ENCODE measurements around the gene CCDC3. TPM values are rescaled to one million over a fixed set of nuclear protein-coding genes. Genes with fewer than 3 reads are reported as not detected.
A peak's percentile ranks its signal among the peaks of the same experiment; 100 is the strongest.
"Not testable (repeated sequence)": the region's sequence is repeated elsewhere in the genome, so short reads cannot be mapped to it uniquely, and the experiment has no call there.

Gene CCDC3
- total RNA-seq = 100 to 1,000 TPM in 1 of 8 experiments, 1 to 10 TPM in 2, under 1 TPM in 4, not detected in 1; 0.41 to 141 (median 0.92) TPM

GRCh38 chr10:13001041-13001886 is at the start of gene CCDC3:
CCDC3 (minus strand) TSS chr10:13001713; CDS start chr10:13001570, 143 bp downstream.
- WGBS, 10 experiments = 0 to 100% (median 7%) methylated on average over 1 to 7 of the region's 93 CpGs; no CpG with 5 or more reads in 4 of the 10 experiments

GRCh38 chr10:13051126-13051694 is 49.7 kb upstream of the CCDC3 start:
- no peak overlapping the region for H3K27ac ChIP-seq
- 4 to 63% (median 35%) methylated on average over 2 to 7 of the region's 7 CpGs; no CpG with 5 or more reads in 1 of the 10 experiments for WGBS, 10 experiments
- H3K4me1 ChIP-seq (replicated peaks in 1 of 2) = no peaks in the 10 kb centered on the region
- no peak for ATAC-seq (replicated peaks in 6 of 8)
- no peak overlapping the region for H3K4me3 ChIP-seq
- in situ Hi-C loops (cut with MboI; ENCODE audit: low pct_unique_long_range_greater_than_20kb in 2 of 9, low sequenced_read_pairs in 9 of 9, unreplicated experiment in 9 of 9) = loop anchor here in 5 of 9 experiments (25.0 kb wide), 3 partner anchors 314 to 789 kb away; no protein-coding TSS in a partner anchor

More at GRCh38 chr10:13001041-13001886, at the start of gene CCDC3:
- peak; percentile 55 to 91 (median 63) for ATAC-seq (replicated peaks in 6 of 8)
- in situ Hi-C loops (cut with MboI; ENCODE audit: low pct_unique_long_range_greater_than_20kb in 2 of 9, low sequenced_read_pairs in 9 of 9, unreplicated experiment in 9 of 9) = no loop called here
- H3K4me1 ChIP-seq (replicated peaks in 1 of 2) = peaks cover 0 to 3% of the 10 kb centered on the region in 2 donors
- H3K27ac ChIP-seq = no peak within 1 kb of the TSS
- peak within 1 kb of the TSS; percentile 21 to 40 (median 28) for H3K4me3 ChIP-seq

GRCh38 chr10:13049774-13050420 is 48.4 kb upstream of the CCDC3 start:
- no peak overlapping the region for H3K4me3 ChIP-seq
- no peak for ATAC-seq (replicated peaks in 6 of 8)
- 0 to 88% (median 40%) methylated on average over 1 to 6 of the region's 6 CpGs; no CpG with 5 or more reads in 1 of the 10 experiments for WGBS, 10 experiments

GRCh38 chr10:13048762-13049161 is 47.2 kb upstream of the CCDC3 start:
- ATAC-seq (replicated peaks in 6 of 8) = no peak
- WGBS, 10 experiments = 0 to 85% (median 50%) methylated on average over 1 to 3 of the region's 3 CpGs; no CpG with 5 or more reads in 1 of the 10 experiments
- Histone ChIP-seq H3K4me3 (no peak overlapping the region), H3K4me1 (replicated peaks in 1 of 2) (no peaks in the 10 kb centered on the region), H3K27ac (no peak overlapping the region)
- in situ Hi-C loops (cut with MboI; ENCODE audit: low pct_unique_long_range_greater_than_20kb in 2 of 9, low sequenced_read_pairs in 9 of 9, unreplicated experiment in 9 of 9) = no loop called here

More at GRCh38 chr10:13049774-13050420, 48.4 kb upstream of the CCDC3 start:
- no peak overlapping the region for H3K27ac ChIP-seq
- no peaks in the 10 kb centered on the region for H3K4me1 ChIP-seq (replicated peaks in 1 of 2)
- in situ Hi-C loops (cut with MboI; ENCODE audit: low pct_unique_long_range_greater_than_20kb in 2 of 9, low sequenced_read_pairs in 9 of 9, unreplicated experiment in 9 of 9) = loop anchor here in 5 of 9 experiments (25.0 kb wide), 3 partner anchors 313 to 788 kb away; no protein-coding TSS in a partner anchor

DNA sequence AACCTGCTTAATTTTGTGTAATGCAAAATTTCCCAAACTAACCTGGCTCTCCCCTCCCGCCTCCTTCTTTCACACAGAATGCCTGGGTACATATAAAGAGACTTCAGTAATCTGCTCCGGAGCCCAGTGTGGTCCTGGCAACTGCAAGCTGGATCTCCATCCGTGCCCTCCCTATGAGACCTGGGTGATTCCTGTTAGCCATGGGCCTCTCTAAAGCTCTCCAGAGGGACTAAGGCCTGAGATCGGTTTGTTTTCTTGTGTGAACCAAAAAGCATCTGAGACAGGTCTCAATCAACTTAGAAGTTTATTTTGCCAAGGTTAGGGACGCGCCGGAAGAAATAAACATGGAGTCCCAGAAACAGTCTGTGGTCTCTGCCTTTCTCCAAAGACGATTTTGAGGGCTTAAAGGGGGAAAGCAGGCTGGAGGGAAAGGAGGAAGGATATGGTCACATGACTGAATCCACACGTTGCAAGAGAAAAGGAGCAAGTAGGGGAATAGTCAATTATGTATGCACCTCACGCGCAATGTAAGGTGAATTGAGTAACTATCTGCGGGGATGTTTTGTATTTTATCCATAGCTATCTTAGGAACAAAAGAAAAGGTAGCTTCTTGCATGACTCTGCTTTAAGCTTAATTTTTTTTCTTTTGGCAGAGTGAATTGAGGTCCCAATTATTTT is 46.2 kb upstream of the CCDC3 start:
- H3K4me1 ChIP-seq (replicated peaks in 1 of 2) = no peaks in the 10 kb centered on the region
- ATAC-seq (replicated peaks in 6 of 8) = no peak
- H3K27ac ChIP-seq = no peak overlapping the region
- H3K4me3 ChIP-seq = no peak overlapping the region
- in situ Hi-C loops (cut with MboI; ENCODE audit: low pct_unique_long_range_greater_than_20kb in 2 of 9, low sequenced_read_pairs in 9 of 9, unreplicated experiment in 9 of 9) = no loop called here
- 0 to 81% (median 58%) methylated on average over 1 to 12 of the region's 12 CpGs; no CpG with 5 or more reads in 1 of the 10 experiments for WGBS, 10 experiments

DNA sequence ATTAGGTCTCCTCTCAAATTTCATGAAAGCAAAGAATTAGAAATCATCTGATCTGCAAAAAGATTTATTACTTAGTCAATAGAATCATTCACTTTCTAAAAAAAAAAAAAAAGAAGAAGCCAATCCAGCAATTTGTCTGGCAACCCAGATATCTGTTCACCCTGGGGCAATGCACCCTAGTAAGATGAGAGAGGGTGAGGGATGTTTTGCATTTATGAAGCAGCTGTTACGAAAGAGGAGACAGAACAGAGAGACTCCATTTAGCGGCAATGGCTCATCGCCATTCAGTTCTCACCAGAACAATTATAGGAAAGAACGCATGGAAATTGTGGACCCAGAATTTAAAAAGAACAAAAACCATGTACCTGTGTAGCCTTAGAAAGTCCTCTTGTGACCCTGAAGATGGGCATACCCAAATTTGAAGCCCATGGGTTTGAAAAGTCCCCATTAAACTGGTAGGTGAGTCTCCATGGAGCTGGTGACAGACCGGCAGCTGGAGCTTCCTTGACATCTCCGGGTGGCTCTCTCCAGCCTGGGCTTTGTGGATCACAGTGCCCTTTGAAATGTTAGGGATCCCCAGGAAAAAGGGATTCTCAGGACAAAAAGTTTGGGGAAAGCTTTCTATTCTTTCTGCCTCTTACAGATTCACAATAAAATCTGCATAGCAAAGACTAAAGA is 45.5 kb upstream of the CCDC3 start:
- ATAC-seq (replicated peaks in 6 of 8) = peak in 3 of 8 experiments; percentile 22 to 31 (median 23)
- Histone ChIP-seq H3K27ac (no peak overlapping the region), H3K4me3 (no peak overlapping the region), H3K4me1 (replicated peaks in 1 of 2) (no peaks in the 10 kb centered on the region)
- 0 to 100% (median 73%) methylated on average over 1 to 6 of the region's 6 CpGs for WGBS, 10 experiments
- in situ Hi-C loops (cut with MboI; ENCODE audit: low pct_unique_long_range_greater_than_20kb in 2 of 9, low sequenced_read_pairs in 9 of 9, unreplicated experiment in 9 of 9) = no loop called here

- Histone ChIP-seq H3K27ac (no peak overlapping the region), H3K4me3 (no peak overlapping the region), H3K4me1 (replicated peaks in 1 of 2) (no peaks in the 10 kb centered on the region)
- in situ Hi-C loops (cut with MboI; ENCODE audit: low pct_unique_long_range_greater_than_20kb in 2 of 9, low sequenced_read_pairs in 9 of 9, unreplicated experiment in 9 of 9) = no loop called here
- ATAC-seq (replicated peaks in 6 of 8) = no peak
- 18 to 100% (median 65%) methylated on average over 1 to 2 of the region's 2 CpGs; no CpG with 5 or more reads in 1 of the 10 experiments for WGBS, 10 experiments
Observed at GRCh38 chr10:13043520-13043919, 42.0 kb upstream of the CCDC3 start.

DNA sequence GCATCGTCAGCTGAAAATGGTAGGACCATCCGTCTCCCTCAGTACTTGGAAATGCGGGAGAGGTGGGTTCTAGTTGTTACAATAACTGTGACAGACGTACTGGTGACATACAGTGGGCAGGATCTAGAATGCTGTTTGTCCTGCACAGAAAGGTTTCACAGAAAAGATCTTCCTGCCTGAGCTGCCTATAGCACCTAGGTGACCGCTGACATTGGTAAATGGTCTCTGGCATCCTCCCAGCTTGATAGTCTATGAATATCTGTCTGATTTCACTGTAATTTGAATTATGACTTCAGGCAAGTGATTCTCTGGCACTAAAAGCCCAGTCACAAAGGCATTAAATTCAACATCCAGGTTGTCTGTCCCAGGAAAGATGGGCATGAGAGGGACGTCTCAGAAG is 38.2 kb upstream of the CCDC3 start:
- in situ Hi-C loops (cut with MboI; ENCODE audit: low pct_unique_long_range_greater_than_20kb in 2 of 9, low sequenced_read_pairs in 9 of 9, unreplicated experiment in 9 of 9) = no loop called here
- Histone ChIP-seq H3K4me3 (no peak overlapping the region), H3K27ac (no peak overlapping the region), H3K4me1 (replicated peaks in 1 of 2) (no peaks in the 10 kb centered on the region)
- no peak for ATAC-seq (replicated peaks in 6 of 8)
- WGBS, 10 experiments = 20 to 94% (median 63%) methylated on average over 1 to 5 of the region's 6 CpGs

DNA sequence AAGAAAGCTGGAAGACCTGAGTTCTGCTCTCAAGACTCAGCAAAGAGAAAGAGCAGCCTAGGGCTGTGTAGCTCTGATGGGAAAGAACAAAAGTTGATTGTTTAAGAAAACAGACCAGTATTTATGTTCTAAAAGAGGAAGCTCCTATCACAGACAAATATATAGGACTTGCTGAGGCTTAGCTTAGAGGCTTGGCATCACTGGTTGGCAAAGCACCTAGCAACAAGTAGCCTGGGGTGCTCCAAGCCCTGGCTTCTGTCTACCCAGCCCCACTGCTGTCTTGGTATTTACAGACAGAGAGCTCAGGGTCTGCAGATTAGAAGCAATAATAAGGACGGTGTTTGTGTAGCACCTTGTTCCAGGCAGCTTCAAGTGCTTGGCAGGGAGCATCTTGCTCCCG is 36.9 kb upstream of the CCDC3 start:
- WGBS, 10 experiments = 35 to 85% (median 67%) methylated on average over 1 to 2 of the region's 2 CpGs; no CpG with 5 or more reads in 5 of the 10 experiments
- no peak overlapping the region for H3K4me3 ChIP-seq
- H3K4me1 ChIP-seq (replicated peaks in 1 of 2) = no peaks in the 10 kb centered on the region
- no peak overlapping the region for H3K27ac ChIP-seq
- ATAC-seq (replicated peaks in 6 of 8) = peak in 2 of 8 experiments; percentile 26 to 91
- in situ Hi-C loops (cut with MboI; ENCODE audit: low pct_unique_long_range_greater_than_20kb in 2 of 9, low sequenced_read_pairs in 9 of 9, unreplicated experiment in 9 of 9) = no loop called here

- in situ Hi-C loops (cut with MboI; ENCODE audit: low pct_unique_long_range_greater_than_20kb in 2 of 9, low sequenced_read_pairs in 9 of 9, unreplicated experiment in 9 of 9) = no loop called here
- no peak for ATAC-seq (replicated peaks in 6 of 8)
- H3K4me1 ChIP-seq (replicated peaks in 1 of 2) = no peaks in the 10 kb centered on the region
- 30 to 100% (median 80%) methylated on average over 1 to 2 of the region's 2 CpGs; no CpG with 5 or more reads in 3 of the 10 experiments for WGBS, 10 experiments
- no peak overlapping the region for H3K4me3 ChIP-seq
- no peak overlapping the region for H3K27ac ChIP-seq
Observed at GRCh38 chr10:13037832-13038231, 36.3 kb upstream of the CCDC3 start.

GRCh38 chr10:13036841-13037240 is 35.3 kb upstream of the CCDC3 start:
- no peak for ATAC-seq (replicated peaks in 6 of 8)
- no peak overlapping the region for H3K4me3 ChIP-seq
- H3K27ac ChIP-seq = no peak overlapping the region
- in situ Hi-C loops (cut with MboI; ENCODE audit: low pct_unique_long_range_greater_than_20kb in 2 of 9, low sequenced_read_pairs in 9 of 9, unreplicated experiment in 9 of 9) = no loop called here
- no peaks in the 10 kb centered on the region for H3K4me1 ChIP-seq (replicated peaks in 1 of 2)
- 14 to 91% (median 61%) methylated on average over 2 to 3 of the region's 4 CpGs; no CpG with 5 or more reads in 1 of the 10 experiments for WGBS, 10 experiments

- in situ Hi-C loops (cut with MboI; ENCODE audit: low pct_unique_long_range_greater_than_20kb in 2 of 9, low sequenced_read_pairs in 9 of 9, unreplicated experiment in 9 of 9); H3K4me1 ChIP-seq (replicated peaks in 1 of 2); H3K27ac ChIP-seq; H3K4me3 ChIP-seq; ATAC-seq (replicated peaks in 6 of 8): not testable (repeated sequence)
- WGBS, 10 experiments = 20 to 100% (median 60%) methylated on average over 1 to 6 of the region's 9 CpGs; no CpG with 5 or more reads in 3 of the 10 experiments
Observed at GRCh38 chr10:13035731-13036130, 34.2 kb upstream of the CCDC3 start.

Data from motor neuron (in vitro differentiated cells).